ENCODE measurements around the gene KLHL26. TPM values are rescaled to one million over a fixed set of nuclear protein-coding genes. Genes with fewer than 3 reads are reported as not detected.

Gene KLHL26
- total RNA-seq, 1 donor from 2014 or later, result 10.9 TPM

GRCh38 chr19:18711893-18712292, 75.1 kb downstream of the KLHL26 start:
- Mint-ChIP-seq H3K36me3 (ENCODE audit: low read depth) (peaks cover 1% of the 10 kb centered on the region), H3K9me3 (no peaks in the 10 kb centered on the region), H3K27ac (no peak overlapping the region), H3K27me3 (no peaks in the 10 kb centered on the region), H3K4me3 (no peak overlapping the region), H3K4me1 (peaks cover 23% of the 10 kb centered on the region)
- no peak for ATAC-seq (ENCODE audit: low read depth)
- ChIA-PET POLR2A (no interaction called here), CTCF (no interaction called here)
- intact Hi-C loops (cut with micrococcal nuclease), result no loop called here
- no peak for DNase-seq
- no peak for TF ChIP-seq CTCF (IDR thresholded peaks at IDR 0.05)

GRCh38 chr19:18712981-18713380, 76.2 kb downstream of the KLHL26 start:
- no peak overlapping the region for H3K27ac Mint-ChIP-seq
- H3K9me3 Mint-ChIP-seq, result no peaks in the 10 kb centered on the region
- ATAC-seq (ENCODE audit: low read depth) (no peak), DNase-seq (no peak)
- peaks cover 28% of the 10 kb centered on the region for H3K4me1 Mint-ChIP-seq
- ChIA-PET CTCF (no interaction called here), POLR2A (no interaction called here)
- intact Hi-C loops (cut with micrococcal nuclease), result no loop called here
- TF ChIP-seq CTCF (IDR thresholded peaks at IDR 0.05), result no peak
- peaks cover 6% of the 10 kb centered on the region for H3K36me3 Mint-ChIP-seq (ENCODE audit: low read depth)
- H3K4me3 Mint-ChIP-seq, result no peak overlapping the region
- no peaks in the 10 kb centered on the region for H3K27me3 Mint-ChIP-seq

GRCh38 chr19:18713550-18714117, 76.8 kb downstream of the KLHL26 start:
- TF ChIP-seq CTCF (IDR thresholded peaks at IDR 0.05), result no peak
- Mint-ChIP-seq H3K4me1 (peaks cover 32% of the 10 kb centered on the region), H3K27me3 (no peaks in the 10 kb centered on the region), H3K4me3 (no peak overlapping the region), H3K9me3 (no peaks in the 10 kb centered on the region), H3K36me3 (ENCODE audit: low read depth) (peaks cover 12% of the 10 kb centered on the region), H3K27ac (no peak overlapping the region)
- intact Hi-C loops (cut with micrococcal nuclease), result no loop called here
- POLR2A ChIA-PET, result no interaction called here
- ATAC-seq (ENCODE audit: low read depth) (no peak), DNase-seq (no peak)
- CTCF ChIA-PET, result no interaction called here

- Mint-ChIP-seq H3K27me3 (no peaks in the 10 kb centered on the region), H3K27ac (no peak overlapping the region), H3K36me3 (ENCODE audit: low read depth) (peaks cover 13% of the 10 kb centered on the region), H3K9me3 (no peaks in the 10 kb centered on the region), H3K4me3 (no peak overlapping the region), H3K4me1 (peaks cover 23% of the 10 kb centered on the region)
- no peak for TF ChIP-seq CTCF (IDR thresholded peaks at IDR 0.05)
- CTCF ChIA-PET, result no interaction called here
- POLR2A ChIA-PET, result no interaction called here
- DNase-seq, result no peak
- ATAC-seq (ENCODE audit: low read depth), result no peak
- intact Hi-C loops (cut with micrococcal nuclease), result no loop called here
Measured at GRCh38 chr19:18715416-18715815, 78.6 kb downstream of the KLHL26 start.

- no peak for DNase-seq
- no peak overlapping the region for H3K27ac Mint-ChIP-seq
- H3K4me3 Mint-ChIP-seq, result no peak overlapping the region
- H3K27me3 Mint-ChIP-seq, result no peaks in the 10 kb centered on the region
- no peaks in the 10 kb centered on the region for H3K9me3 Mint-ChIP-seq
- ChIA-PET CTCF (no interaction called here), POLR2A (no interaction called here)
- intact Hi-C loops (cut with micrococcal nuclease), result no loop called here
- H3K4me1 Mint-ChIP-seq, result peaks cover 27% of the 10 kb centered on the region
- H3K36me3 Mint-ChIP-seq (ENCODE audit: low read depth), result peaks cover 17% of the 10 kb centered on the region
- no peak for ATAC-seq (ENCODE audit: low read depth)
- no peak for TF ChIP-seq CTCF (IDR thresholded peaks at IDR 0.05)
Measured at GRCh38 chr19:18716857-18717256, 80.0 kb downstream of the KLHL26 start.
